ENCODE data around the gene RNF44.

RNF44 gene

GRCh38 chr5:176535664-176536131 lies 1.5 kb downstream of the RNF44 start:
- DNase-seq (ENCODE audit: low read depth in 2 of 2): no peak

GRCh38 chr5:176535101-176535663 lies 2.0 kb downstream of the RNF44 start:
- DNase-seq (ENCODE audit: low read depth in 2 of 2): no peak

GRCh38 chr5:176534640-176535039 lies 2.6 kb downstream of the RNF44 start:
- DNase-seq (ENCODE audit: low read depth in 2 of 2): no peak

- DNase-seq (ENCODE audit: low read depth in 2 of 2): no peak
These were observed 3.1 kb downstream of the RNF44 start for GRCh38 chr5:176533894-176534611.

GRCh38 chr5:176533390-176533789 lies 3.8 kb downstream of the RNF44 start:
- no peak for DNase-seq (ENCODE audit: low read depth in 2 of 2)

- no peak for DNase-seq (ENCODE audit: low read depth in 2 of 2)
These were observed 4.4 kb downstream of the RNF44 start for GRCh38 chr5:176532795-176533194.

GRCh38 chr5:176531902-176532493 lies 5.2 kb downstream of the RNF44 start:
- DNase-seq (ENCODE audit: low read depth in 2 of 2): no peak

- no peak for DNase-seq (ENCODE audit: low read depth in 2 of 2)
These were observed 6.0 kb downstream of the RNF44 start for GRCh38 chr5:176530983-176531901.

GRCh38 chr5:176530393-176530982 lies 6.7 kb downstream of the RNF44 start:
- DNase-seq (ENCODE audit: low read depth in 2 of 2): no peak

GRCh38 chr5:176529741-176530141 lies 7.5 kb downstream of the RNF44 start:
- DNase-seq (ENCODE audit: low read depth in 2 of 2): no peak

GRCh38 chr5:176529116-176529740 lies 8.0 kb downstream of the RNF44 start:
- no peak for DNase-seq (ENCODE audit: low read depth in 2 of 2)

GRCh38 chr5:176528761-176529115 lies 8.5 kb downstream of the RNF44 start:
- no peak for DNase-seq (ENCODE audit: low read depth in 2 of 2)

- no peak for DNase-seq (ENCODE audit: low read depth in 2 of 2)
These were observed 8.9 kb downstream of the RNF44 start for GRCh38 chr5:176528301-176528700.

- DNase-seq (ENCODE audit: low read depth in 2 of 2): no peak
These were observed 9.7 kb downstream of the RNF44 start for GRCh38 chr5:176527246-176528222.

- DNase-seq (ENCODE audit: low read depth in 2 of 2): no peak
These were observed 10.7 kb downstream of the RNF44 start for GRCh38 chr5:176526462-176526861.

GRCh38 chr5:176525677-176526076 lies 11.5 kb downstream of the RNF44 start:
- no peak for DNase-seq (ENCODE audit: low read depth in 2 of 2)

- DNase-seq (ENCODE audit: low read depth in 2 of 2): no peak
These were observed 12.2 kb downstream of the RNF44 start for GRCh38 chr5:176524987-176525386.

GRCh38 chr5:176524138-176524537 lies 13.1 kb downstream of the RNF44 start:
- DNase-seq (ENCODE audit: low read depth in 2 of 2): no peak

- no peak for DNase-seq (ENCODE audit: low read depth in 2 of 2)
These were observed 15.4 kb downstream of the RNF44 start for GRCh38 chr5:176521699-176522263.

- DNase-seq (ENCODE audit: low read depth in 2 of 2): no peak
These were observed 15.9 kb downstream of the RNF44 start for GRCh38 chr5:176521286-176521685.
